Daoy (cell line): Measurements from ENCODE around the gene OSBPL2. TPM values are rescaled to one million over a fixed set of nuclear protein-coding genes. Genes with fewer than 3 reads are reported as not detected.

Experiments
- DNase-seq: peaks from one replicate; pipeline ENCODE4 v3.0.0-alpha.2; 2015; ENCODE audit warnings: low read depth
- total RNA-seq: library from RNA; depleted of rRNA; stranded (reverse); fragments of >200 nt; shearing (Covaris generic); gene quantifications from 2 replicates; pipeline ENCODE4 v1.2.3, GENCODE V29; 2014

The OSBPL2 gene
- total RNA-seq, 1 experiment from 2014 or later, result 10.2 TPM

DNA sequence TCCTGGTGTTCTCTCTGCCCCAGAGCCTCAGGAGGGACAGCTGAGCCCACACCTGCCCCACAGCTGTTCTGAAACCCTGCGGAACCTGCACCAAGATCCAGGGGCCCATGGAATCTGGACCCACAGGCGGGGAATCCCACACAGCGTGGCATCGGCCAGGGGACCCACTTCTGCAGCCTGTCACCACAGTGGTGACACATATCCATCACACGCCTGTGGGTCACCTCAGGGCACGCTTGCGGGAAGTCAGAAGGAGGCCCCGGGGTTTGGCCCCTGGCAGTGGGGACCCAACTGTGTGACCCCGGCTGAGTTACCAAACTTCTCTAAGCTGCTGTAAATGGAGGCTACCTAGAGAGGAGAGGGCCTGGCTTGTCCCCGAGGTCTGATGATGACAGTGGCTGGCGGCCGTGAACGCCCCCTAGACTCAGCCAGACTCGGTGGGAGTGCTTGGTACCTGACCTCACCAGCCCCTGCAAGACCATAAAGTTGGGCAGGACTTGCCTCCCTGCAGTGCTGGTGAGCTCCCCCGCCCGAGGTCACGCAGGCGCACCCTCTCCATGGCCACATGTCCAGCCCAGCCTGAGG, 16.0 kb upstream of the OSBPL2 start:
- no peak for DNase-seq

GRCh38 chr20:62222972-62223371, 15.3 kb upstream of the OSBPL2 start:
- no peak for DNase-seq

DNA sequence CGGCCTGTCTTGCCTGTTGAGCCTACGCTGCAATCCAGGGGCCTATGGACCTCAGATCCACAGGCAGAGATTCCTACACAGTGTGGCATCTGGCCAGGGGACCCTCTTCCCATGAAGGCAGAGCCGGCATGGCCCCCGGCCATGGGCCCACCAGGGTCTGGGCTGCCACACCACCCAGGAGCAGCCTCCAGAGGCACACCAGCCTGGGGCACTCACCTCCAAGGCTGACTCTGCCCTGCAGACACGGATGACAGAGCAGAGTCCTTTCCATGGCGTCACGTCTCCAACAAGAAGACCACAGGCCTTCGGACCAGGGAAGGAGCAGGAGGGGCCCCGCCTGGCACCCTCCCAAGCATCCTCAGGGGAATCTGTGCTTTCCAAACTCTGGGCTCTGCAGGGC, 14.8 kb upstream of the OSBPL2 start:
- DNase-seq, result no peak

GRCh38 chr20:62224113-62224855, 14.0 kb upstream of the OSBPL2 start:
- no peak for DNase-seq

DNA sequence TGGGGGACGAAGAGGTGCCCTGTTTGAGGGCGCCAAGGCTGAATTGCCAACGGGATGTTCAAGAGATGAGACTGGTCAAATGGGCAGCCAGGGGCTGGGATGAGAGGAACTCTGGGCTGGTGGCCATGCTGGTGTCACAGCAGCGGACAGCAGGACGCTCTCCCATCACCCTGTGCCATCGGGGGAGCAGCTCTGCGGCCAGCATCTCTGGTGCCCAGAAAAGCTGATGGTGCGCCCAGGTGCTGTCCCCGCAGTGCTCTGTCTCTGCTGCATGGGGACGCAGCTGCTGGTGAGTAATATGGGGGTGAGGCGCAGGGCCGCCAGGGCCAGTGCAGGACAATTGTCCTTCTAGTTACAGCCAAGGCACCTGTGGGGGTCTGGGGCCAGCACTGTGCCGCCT, 13.3 kb upstream of the OSBPL2 start:
- DNase-seq, result no peak

GRCh38 chr20:62225820-62226635, 12.3 kb upstream of the OSBPL2 start:
- DNase-seq, result no peak

GRCh38 chr20:62226707-62227590, 11.4 kb upstream of the OSBPL2 start:
- DNase-seq, result no peak

- DNase-seq, result no peak
These were observed 10.7 kb upstream of the OSBPL2 start for GRCh38 chr20:62227591-62227976.

DNA sequence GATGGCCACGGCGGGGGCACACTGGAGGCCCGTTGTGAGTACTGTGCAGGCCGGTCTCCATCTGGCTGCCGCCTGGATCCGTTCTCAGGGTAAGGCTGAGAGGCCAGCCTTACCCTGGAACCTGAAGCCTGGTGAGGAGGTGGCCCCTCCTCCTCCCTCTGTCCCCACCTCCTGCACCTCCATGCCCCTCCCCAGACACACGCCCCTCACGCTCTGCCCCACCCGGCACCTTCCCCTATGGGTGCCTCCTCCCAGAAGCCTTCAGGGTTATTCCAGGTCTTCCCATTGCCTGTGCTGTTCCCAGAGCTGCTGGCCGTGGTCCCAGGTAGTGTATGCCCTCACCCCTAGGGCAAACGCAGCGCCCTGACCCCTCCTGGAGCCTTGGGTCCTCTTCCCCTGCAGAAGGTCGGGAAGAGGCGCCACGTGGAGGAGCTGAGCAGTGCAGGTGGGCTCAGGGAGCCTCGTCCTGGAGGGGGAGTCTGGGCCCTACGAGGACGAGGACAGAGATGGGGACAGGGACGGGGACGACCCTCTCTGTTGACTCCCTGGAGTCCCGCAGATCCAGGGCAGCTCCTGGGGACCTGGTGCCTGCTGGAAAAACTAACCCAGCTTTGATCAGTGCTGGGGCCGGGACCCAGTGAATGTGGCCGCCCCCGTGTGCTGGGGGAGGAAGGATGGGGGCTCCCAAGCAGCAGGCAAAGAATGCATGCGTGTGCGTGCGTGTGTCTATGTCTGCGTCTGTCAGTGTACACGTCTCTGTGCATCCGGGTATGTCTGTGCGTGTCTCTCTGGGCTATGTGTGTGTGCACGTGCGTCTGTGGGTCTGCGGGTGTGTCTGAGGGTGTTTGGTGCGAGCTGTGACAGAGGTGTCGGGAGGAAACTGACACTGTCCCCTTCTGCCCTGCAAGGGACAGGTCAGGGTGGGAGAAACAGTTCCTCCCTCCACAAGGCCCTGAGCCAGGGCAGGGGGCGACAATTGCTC, 10.1 kb upstream of the OSBPL2 start:
- DNase-seq, result no peak

DNA sequence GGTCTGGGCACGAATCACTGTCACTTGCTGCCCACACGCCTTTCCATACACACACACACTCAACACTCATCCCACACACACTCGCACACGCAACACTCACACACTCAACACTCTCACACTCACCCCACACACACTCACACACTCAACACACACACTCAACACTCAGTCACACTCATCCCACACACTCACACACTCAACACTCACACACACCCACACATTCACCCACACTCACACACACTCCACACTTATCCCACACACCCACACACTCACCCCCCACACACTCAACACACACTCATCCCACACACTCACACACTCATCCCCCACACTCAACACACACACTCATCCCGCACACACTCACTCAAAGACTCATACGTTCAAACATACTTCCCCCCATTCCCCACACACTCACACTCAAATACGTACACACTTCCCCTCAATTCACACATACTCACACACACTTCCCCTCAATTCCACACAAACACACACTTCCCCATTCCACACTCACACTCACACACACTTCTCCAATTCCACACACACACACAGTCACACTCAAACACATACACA, 9.3 kb upstream of the OSBPL2 start:
- DNase-seq, result no peak

DNA sequence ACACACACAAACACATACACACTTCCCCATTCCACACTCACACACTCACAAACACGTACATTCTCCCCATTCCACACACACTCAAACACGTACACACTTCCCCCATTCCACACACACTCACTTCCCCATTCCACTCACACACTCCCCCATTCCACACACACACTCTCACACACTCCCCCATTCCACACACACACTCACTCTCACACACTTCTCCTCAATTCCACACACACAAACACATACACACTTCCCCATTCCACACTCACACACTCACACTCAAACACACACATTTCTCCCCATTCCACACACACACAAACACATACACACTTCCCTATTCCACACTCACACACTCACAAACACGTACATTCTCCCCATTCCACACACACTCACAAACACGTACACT, 8.7 kb upstream of the OSBPL2 start:
- no peak for DNase-seq

GRCh38 chr20:62230276-62230675, 8.0 kb upstream of the OSBPL2 start:
- DNase-seq, result no peak

- DNase-seq, result no peak
These were observed 7.6 kb upstream of the OSBPL2 start for GRCh38 chr20:62230696-62231095.

GRCh38 chr20:62231292-62231691, 7.0 kb upstream of the OSBPL2 start:
- no peak for DNase-seq

DNA sequence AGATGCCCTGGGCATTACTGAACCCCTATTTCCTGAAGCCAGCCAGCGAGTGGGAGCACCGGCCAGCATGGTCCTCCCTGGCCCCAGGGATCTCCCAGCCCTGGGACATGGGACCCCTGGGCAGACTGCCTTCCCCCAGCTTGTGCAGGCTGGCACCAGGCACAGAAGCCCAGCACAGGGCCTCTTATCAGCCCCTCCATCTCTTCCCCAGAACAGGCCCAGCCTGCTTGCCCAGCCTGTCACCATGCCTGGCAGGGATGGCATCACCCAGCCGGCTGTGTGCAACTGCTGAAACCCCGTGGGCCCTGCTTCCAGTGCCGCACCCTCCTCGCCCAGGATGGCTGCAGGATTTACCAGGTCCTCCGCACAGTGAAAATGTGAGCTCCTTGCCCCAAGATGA, 6.1 kb upstream of the OSBPL2 start:
- no peak for DNase-seq

GRCh38 chr20:62232770-62233645, 5.3 kb upstream of the OSBPL2 start:
- no peak for DNase-seq

DNA sequence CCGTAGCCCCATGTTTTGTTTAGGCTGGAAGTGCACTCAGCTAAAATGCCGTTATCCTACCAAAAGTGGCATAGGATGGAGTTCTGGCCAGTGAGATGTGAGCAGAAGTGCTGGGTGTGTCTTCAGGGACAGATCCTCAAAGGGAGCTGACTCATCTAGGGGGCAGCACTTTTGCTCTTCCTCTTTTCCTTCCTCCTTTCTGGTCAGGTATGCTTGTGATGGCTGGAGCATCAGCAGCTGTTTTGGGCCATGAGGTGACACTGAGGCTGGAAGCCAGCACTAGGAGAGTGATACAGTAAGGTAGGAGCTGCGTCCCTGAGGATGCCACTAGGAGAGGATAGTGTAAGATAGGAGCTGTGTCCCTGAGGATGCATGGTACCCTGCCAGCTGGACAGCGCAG, 4.6 kb upstream of the OSBPL2 start:
- DNase-seq, result no peak

GRCh38 chr20:62234339-62234738, 4.0 kb upstream of the OSBPL2 start:
- no peak for DNase-seq
